ENCODE results near the gene ARL15.

Gene ARL15

GRCh38 chr5:54249210-54250028 is 61.0 kb downstream of the ARL15 start:
- Histone ChIP-seq H3K4me3 (ENCODE audit: low read depth, low read length) (no peak overlapping the region), H3K9ac (no peak overlapping the region), H2AFZ (no peak overlapping the region), H3K4me2 (ENCODE audit: low read length) (no peak overlapping the region), H3K27me3 (ENCODE audit: control insufficient read depth, insufficient read depth, low read length) (no peaks in the 10 kb centered on the region), H3K36me3 (ENCODE audit: control insufficient read depth, insufficient read depth, low read length) (no peaks in the 10 kb centered on the region), H3K4me1 (no peaks in the 10 kb centered on the region), H3K9me3 (ENCODE audit: control insufficient read depth, low read length) (no peaks in the 10 kb centered on the region), H3K27ac (no peak overlapping the region), H3K79me2 (no peaks in the 10 kb centered on the region)
- no peak for TF ChIP-seq CTCF (IDR thresholded peaks at IDR 0.05)

- TF ChIP-seq CTCF (IDR thresholded peaks at IDR 0.05), result no peak
- H3K36me3 ChIP-seq (ENCODE audit: control insufficient read depth, insufficient read depth, low read length), result no peaks in the 10 kb centered on the region
- no peaks in the 10 kb centered on the region for H3K4me1 ChIP-seq
- no peaks in the 10 kb centered on the region for H3K9me3 ChIP-seq (ENCODE audit: control insufficient read depth, low read length)
- H3K27me3 ChIP-seq (ENCODE audit: control insufficient read depth, insufficient read depth, low read length), result no peaks in the 10 kb centered on the region
- no peak overlapping the region for H3K27ac ChIP-seq
- H3K9ac ChIP-seq, result no peak overlapping the region
- no peaks in the 10 kb centered on the region for H3K79me2 ChIP-seq
- no peak overlapping the region for H3K4me2 ChIP-seq (ENCODE audit: low read length)
- no peak overlapping the region for H3K4me3 ChIP-seq (ENCODE audit: low read depth, low read length)
- H2AFZ ChIP-seq, result no peak overlapping the region
Measured at GRCh38 chr5:54247226-54247625, 63.1 kb downstream of the ARL15 start.

- Histone ChIP-seq H3K9me3 (ENCODE audit: control insufficient read depth, low read length) (no peaks in the 10 kb centered on the region), H3K79me2 (no peaks in the 10 kb centered on the region), H3K4me2 (ENCODE audit: low read length) (no peak overlapping the region), H3K36me3 (ENCODE audit: control insufficient read depth, insufficient read depth, low read length) (no peaks in the 10 kb centered on the region), H3K9ac (no peak overlapping the region), H3K4me1 (no peaks in the 10 kb centered on the region), H3K4me3 (ENCODE audit: low read depth, low read length) (no peak overlapping the region), H3K27me3 (ENCODE audit: control insufficient read depth, insufficient read depth, low read length) (no peaks in the 10 kb centered on the region), H2AFZ (no peak overlapping the region), H3K27ac (no peak overlapping the region)
- TF ChIP-seq CTCF (IDR thresholded peaks at IDR 0.05), result peak; percentile 67
Measured at GRCh38 chr5:54243483-54244080, 66.8 kb downstream of the ARL15 start.

GRCh38 chr5:54242297-54242696 is 68.1 kb downstream of the ARL15 start:
- no peaks in the 10 kb centered on the region for H3K36me3 ChIP-seq (ENCODE audit: control insufficient read depth, insufficient read depth, low read length)
- H3K4me1 ChIP-seq, result no peaks in the 10 kb centered on the region

More at GRCh38 chr5:54242297-54242696, 68.1 kb downstream of the ARL15 start:
- H3K4me2 ChIP-seq (ENCODE audit: low read length), result no peak overlapping the region
- H3K9ac ChIP-seq, result no peak overlapping the region
- no peaks in the 10 kb centered on the region for H3K9me3 ChIP-seq (ENCODE audit: control insufficient read depth, low read length)
- no peak overlapping the region for H3K27ac ChIP-seq
- no peak overlapping the region for H2AFZ ChIP-seq
- no peak overlapping the region for H3K4me3 ChIP-seq (ENCODE audit: low read depth, low read length)
- H3K27me3 ChIP-seq (ENCODE audit: control insufficient read depth, insufficient read depth, low read length), result no peaks in the 10 kb centered on the region
- no peak for TF ChIP-seq CTCF (IDR thresholded peaks at IDR 0.05)
- no peaks in the 10 kb centered on the region for H3K79me2 ChIP-seq

All from parathyroid adenoma (tissue), 2 donors.